GM18867 (cell line): ENCODE results near the gene DOP1B.
"Not testable (repeated sequence)": the region's sequence is repeated elsewhere in the genome, so short reads cannot be mapped to it uniquely, and the experiment has no call there.

ENCODE experiments used
- ATAC-seq: cut with Tn5 transposase; IDR thresholded peaks from one replicate; pipeline ENCODE4 v1.9.1; 2021; ENCODE audit warnings: mild to moderate bottlenecking, moderate library complexity; ENCODE audit not compliant: unreplicated experiment

Gene DOP1B

GRCh38 chr21:36156815-36157670, at the start of gene DOP1B:
Gene DOP1B (plus strand): TSS chr21:36156824. CDS start chr21:36164734, 7,910 bp downstream.
- ATAC-seq, result peak; percentile 23

- ATAC-seq, result no peak
Measured at GRCh38 chr21:36109868-36110267, 46.8 kb upstream of the DOP1B start.

GRCh38 chr21:36111238-36111637, 45.4 kb upstream of the DOP1B start:
- ATAC-seq, result no peak

GRCh38 chr21:36113647-36114428, 42.8 kb upstream of the DOP1B start:
- no peak for ATAC-seq

GRCh38 chr21:36115138-36115730, 41.4 kb upstream of the DOP1B start:
- ATAC-seq, result no peak

GRCh38 chr21:36117286-36117741, 39.3 kb upstream of the DOP1B start:
- ATAC-seq, result no peak

GRCh38 chr21:36120304-36120888, 36.2 kb upstream of the DOP1B start:
- ATAC-seq, result no peak

- no peak for ATAC-seq
Measured at GRCh38 chr21:36122977-36123376, 33.6 kb upstream of the DOP1B start.

GRCh38 chr21:36124395-36124794, 32.2 kb upstream of the DOP1B start:
- ATAC-seq, result no peak

- ATAC-seq, result no peak
Measured at GRCh38 chr21:36125512-36126207, 31.0 kb upstream of the DOP1B start.

GRCh38 chr21:36126208-36126565, 30.4 kb upstream of the DOP1B start:
- ATAC-seq, result no peak

- no peak for ATAC-seq
Measured at GRCh38 chr21:36126621-36127110, 30.0 kb upstream of the DOP1B start.

GRCh38 chr21:36127250-36127904, 29.2 kb upstream of the DOP1B start:
- no peak for ATAC-seq

- ATAC-seq, result no peak
Measured at GRCh38 chr21:36127977-36128376, 28.6 kb upstream of the DOP1B start.

- ATAC-seq, result no peak
Measured at GRCh38 chr21:36129219-36129618, 27.4 kb upstream of the DOP1B start.

GRCh38 chr21:36130414-36130762, 26.2 kb upstream of the DOP1B start:
- ATAC-seq, result not testable (repeated sequence)

GRCh38 chr21:36130839-36131238, 25.8 kb upstream of the DOP1B start:
- not testable (repeated sequence) for ATAC-seq

GRCh38 chr21:36132696-36133095, 23.9 kb upstream of the DOP1B start:
- no peak for ATAC-seq

GRCh38 chr21:36134803-36135390, 21.7 kb upstream of the DOP1B start, which contains the start of gene CBR3:
Gene CBR3 (plus strand): TSS chr21:36135079. CDS start chr21:36135193, 114 bp downstream.
- no peak for ATAC-seq
